ENCODE data around the gene PGAP2. TPM values are rescaled to one million over a fixed set of nuclear protein-coding genes. Genes with fewer than 3 reads are reported as not detected.

Gene PGAP2
- total RNA-seq, 2 donors from 2014 or later: 10.8 to 14.9 TPM

DNA sequence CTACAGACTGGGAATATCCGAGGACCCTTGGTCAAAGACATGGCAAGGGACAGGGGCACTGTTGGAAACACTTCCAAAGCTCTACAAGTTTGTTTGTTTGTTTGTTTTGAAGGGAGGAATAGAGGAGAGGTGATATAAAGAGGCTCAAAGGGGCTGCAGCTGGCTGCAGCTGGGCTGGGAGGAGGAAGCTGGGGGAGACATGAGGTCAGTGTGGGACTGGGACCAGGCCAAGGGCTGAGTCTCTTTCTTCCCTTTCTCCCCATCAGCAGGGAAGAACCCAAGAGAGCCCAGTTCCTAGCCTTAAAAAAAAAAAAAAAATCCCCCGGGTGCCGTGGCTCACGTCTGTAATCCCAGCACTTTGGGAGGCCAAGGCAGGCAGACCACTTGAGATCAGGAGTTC, 27.4 kb downstream of the PGAP2 start:
- Histone ChIP-seq H3K27ac (peak overlapping the region in 1 of 2 donors; percentile 50), H3K36me3 (no peaks in the 10 kb centered on the region), H3K4me1 (peaks cover 0 to 81% of the 10 kb centered on the region in 2 donors), H3K27me3 (no peaks in the 10 kb centered on the region), H3K9me3 (no peaks in the 10 kb centered on the region), H3K4me3 (no peak overlapping the region)
- TF ChIP-seq, protein P1, sequence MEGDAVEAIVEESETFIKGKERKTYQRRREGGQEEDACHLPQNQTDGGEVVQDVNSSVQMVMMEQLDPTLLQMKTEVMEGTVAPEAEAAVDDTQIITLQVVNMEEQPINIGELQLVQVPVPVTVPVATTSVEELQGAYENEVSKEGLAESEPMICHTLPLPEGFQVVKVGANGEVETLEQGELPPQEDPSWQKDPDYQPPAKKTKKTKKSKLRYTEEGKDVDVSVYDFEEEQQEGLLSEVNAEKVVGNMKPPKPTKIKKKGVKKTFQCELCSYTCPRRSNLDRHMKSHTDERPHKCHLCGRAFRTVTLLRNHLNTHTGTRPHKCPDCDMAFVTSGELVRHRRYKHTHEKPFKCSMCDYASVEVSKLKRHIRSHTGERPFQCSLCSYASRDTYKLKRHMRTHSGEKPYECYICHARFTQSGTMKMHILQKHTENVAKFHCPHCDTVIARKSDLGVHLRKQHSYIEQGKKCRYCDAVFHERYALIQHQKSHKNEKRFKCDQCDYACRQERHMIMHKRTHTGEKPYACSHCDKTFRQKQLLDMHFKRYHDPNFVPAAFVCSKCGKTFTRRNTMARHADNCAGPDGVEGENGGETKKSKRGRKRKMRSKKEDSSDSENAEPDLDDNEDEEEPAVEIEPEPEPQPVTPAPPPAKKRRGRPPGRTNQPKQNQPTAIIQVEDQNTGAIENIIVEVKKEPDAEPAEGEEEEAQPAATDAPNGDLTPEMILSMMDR (IDR thresholded peaks at IDR 0.05): no peak
- no peak for DNase-seq (ENCODE audit: low spot score)

DNA sequence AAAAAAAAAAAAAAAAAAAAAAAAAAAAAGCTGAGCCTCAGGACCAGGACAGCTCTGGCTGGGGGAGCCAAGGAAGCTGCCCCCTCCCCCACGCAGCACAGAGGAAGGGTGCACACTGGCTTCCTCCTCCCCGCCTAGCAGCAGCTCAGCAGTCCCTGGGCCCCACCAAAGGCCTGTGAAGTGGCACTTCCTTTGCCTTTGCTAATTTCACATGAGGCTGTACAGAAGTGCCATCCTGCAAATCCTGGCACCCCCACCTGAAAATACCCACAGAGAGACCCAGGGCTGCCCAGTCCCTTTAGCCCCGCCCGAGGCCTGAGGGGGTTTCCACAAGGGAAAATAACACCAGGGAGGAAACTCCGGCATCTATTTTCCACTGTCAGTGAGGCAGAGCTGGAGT, 28.5 kb downstream of the PGAP2 start:
- no peaks in the 10 kb centered on the region for H3K9me3 ChIP-seq
- TF ChIP-seq, protein P1 (IDR thresholded peaks at IDR 0.05): no peak
- H3K4me3 ChIP-seq: peak overlapping the region in 1 of 2 donors; percentile 0
- DNase-seq (ENCODE audit: low spot score): no peak
- H3K4me1 ChIP-seq: peaks cover 0 to 74% of the 10 kb centered on the region in 2 donors
- no peaks in the 10 kb centered on the region for H3K27me3 ChIP-seq
- no peaks in the 10 kb centered on the region for H3K36me3 ChIP-seq
- H3K27ac ChIP-seq: peak overlapping the region in 1 of 2 donors; percentile 49

DNA sequence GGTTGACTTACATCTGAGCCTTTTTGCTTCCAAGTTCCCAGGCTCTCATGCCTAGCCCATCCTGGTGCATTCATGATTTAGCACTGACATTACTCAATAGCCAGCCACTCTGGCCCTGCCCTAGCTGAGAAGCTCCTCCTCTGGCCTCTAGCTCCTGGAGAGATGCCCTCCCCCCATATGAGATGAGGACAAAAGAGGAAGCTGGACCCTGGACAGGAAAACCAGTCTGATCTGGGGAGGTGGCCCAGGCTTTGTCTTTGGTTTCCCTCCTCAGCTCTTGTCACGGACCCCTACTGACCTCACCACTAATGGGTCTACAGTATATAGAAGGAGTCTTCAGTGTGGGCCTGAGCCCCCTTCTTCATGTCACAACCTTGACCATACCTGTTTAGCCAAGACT, 29.4 kb downstream of the PGAP2 start:
- peak overlapping the region; percentile 39 to 49 for H3K27ac ChIP-seq
- peak overlapping the region in 1 of 2 donors; percentile 0 for H3K4me3 ChIP-seq
- TF ChIP-seq, protein P1 (IDR thresholded peaks at IDR 0.05): no peak
- DNase-seq (ENCODE audit: low spot score): peak; percentile 73
- H3K9me3 ChIP-seq: no peaks in the 10 kb centered on the region
- H3K36me3 ChIP-seq: no peaks in the 10 kb centered on the region
- H3K27me3 ChIP-seq: no peaks in the 10 kb centered on the region
- H3K4me1 ChIP-seq: peaks cover 0 to 69% of the 10 kb centered on the region in 2 donors

DNA sequence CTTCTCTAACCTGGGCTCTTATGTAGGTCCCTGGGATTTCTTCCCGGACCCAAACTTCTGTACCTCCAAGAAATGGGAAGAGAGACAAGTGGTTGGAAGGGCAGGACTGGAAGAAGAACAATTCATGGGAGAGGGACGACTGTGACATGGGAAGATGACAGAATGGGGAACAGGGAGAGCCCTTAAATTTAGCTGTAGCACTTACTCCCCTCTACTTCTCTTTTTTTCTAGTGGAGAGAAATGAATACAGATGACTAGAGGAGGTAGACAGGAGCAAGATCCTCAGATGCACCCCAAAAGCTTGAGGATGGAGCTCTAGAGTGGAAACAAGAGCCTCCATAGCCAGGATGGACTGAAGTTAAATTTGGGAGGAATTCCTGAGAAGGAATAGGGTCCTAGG, 30.1 kb downstream of the PGAP2 start:
- TF ChIP-seq, protein P1 (IDR thresholded peaks at IDR 0.05): no peak
- Histone ChIP-seq H3K36me3 (no peaks in the 10 kb centered on the region), H3K9me3 (no peaks in the 10 kb centered on the region), H3K4me3 (no peak overlapping the region), H3K27ac (peak overlapping the region; percentile 39 to 49), H3K27me3 (no peaks in the 10 kb centered on the region), H3K4me1 (peaks cover 0 to 69% of the 10 kb centered on the region in 2 donors)
- no peak for DNase-seq (ENCODE audit: low spot score)

DNA sequence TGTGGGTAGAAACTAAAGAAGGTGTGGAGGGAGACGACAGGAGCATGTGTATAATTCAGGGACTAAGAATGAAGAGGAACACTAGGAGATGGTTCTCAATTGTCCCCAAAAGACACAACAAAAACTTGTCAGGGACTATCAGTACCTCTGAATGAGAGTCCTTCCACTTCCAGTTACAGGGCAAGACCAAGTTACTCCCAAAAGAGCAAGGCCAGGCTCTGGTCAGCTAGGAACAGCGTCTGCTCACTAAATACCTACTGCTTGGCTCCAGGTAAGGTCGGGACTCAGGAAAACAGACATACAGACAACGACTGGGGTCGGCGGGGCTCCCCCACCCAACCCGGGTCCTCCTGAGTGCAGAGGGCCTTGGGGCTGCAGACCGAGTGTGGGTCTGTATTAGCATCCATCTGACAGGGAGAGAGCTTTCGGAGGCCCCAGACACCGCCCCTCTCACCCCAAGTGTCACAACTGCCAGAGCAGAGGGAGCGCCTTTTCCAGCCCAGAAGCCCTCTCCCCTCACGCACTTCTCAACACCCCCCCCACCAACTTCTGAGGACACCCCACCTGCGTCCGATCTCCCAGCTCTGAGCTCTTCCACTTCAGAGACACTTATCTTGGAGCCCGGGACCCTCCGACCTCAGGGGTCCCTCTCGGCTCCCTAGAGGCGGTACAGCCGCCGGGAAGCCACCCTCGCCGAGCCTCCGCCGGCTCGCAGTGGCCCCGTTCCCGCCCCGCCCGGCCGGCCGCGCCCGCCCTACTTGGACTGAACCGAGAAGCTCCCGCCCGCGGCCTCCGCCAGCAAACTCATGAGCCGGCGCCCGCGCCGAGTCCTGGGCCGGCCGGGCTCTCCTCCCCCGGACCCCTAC, 31.9 kb downstream of the PGAP2 start:
- Histone ChIP-seq H3K27ac (peak overlapping the region; percentile 92 to 93), H3K4me3 (peak overlapping the region; percentile 82 to 86), H3K9me3 (no peaks in the 10 kb centered on the region), H3K27me3 (no peaks in the 10 kb centered on the region), H3K4me1 (peaks cover 0 to 53% of the 10 kb centered on the region in 2 donors), H3K36me3 (no peaks in the 10 kb centered on the region)
- TF ChIP-seq, protein P1 (IDR thresholded peaks at IDR 0.05): no peak
- DNase-seq (ENCODE audit: low spot score): no peak
